ENCODE data around the gene FGF2. TPM values are rescaled to one million over a fixed set of nuclear protein-coding genes. Genes with fewer than 3 reads are reported as not detected.

Gene FGF2
- polyA plus RNA-seq, 1 of the 3 experiments (the other 2 are of a cell fraction), result 11.1 TPM

DNA sequence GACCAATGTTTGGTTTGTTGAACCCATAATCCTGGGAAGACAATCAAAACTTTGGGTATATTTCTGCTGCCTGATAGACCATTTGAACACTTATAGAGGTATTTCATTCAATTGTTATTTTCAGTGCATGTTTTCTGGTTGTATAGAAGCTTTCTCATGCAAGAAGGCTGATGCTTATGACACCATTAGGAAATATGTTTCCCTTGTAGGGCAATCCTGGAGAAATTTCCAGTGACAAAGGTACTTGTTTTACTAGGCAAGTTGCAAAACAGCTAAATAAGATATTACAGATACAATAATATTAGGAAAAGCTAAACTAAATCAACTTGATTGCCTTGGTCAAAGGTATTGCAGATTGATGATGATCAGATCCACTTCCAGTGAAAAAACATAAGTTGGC lies 32.8 kb upstream of the FGF2 start:
- Histone ChIP-seq H3K27ac (ENCODE audit: low read depth in 2 of 2, low read length in 1 of 2) (no peak overlapping the region), H3K4me2 (no peak overlapping the region), H3K79me2 (ENCODE audit: insufficient read depth) (no peaks in the 10 kb centered on the region), H3K4me1 (ENCODE audit: control insufficient read depth in 1 of 2, insufficient read depth in 2 of 2, low read depth in 1 of 2, low read length in 1 of 2) (peaks cover 5 to 25% of the 10 kb centered on the region in 2 experiments), H3K9me3 (no peaks in the 10 kb centered on the region), H3K4me3 (ENCODE audit: low read depth in 2 of 2, low read length in 1 of 2) (no peak overlapping the region), H3K36me3 (replicated peaks in 1 of 2; ENCODE audit: control insufficient read depth in 1 of 2, insufficient read depth in 2 of 2, low read length in 1 of 2) (no peaks in the 10 kb centered on the region), H4K20me1 (ENCODE audit: insufficient read depth) (no peaks in the 10 kb centered on the region), H3K9me2 (no peaks in the 10 kb centered on the region), H2AFZ (ENCODE audit: low read depth) (no peak overlapping the region), H3F3A (replicated peaks; ENCODE audit: insufficient read depth) (peaks cover 18% of the 10 kb centered on the region), H3K9ac (no peak overlapping the region), H3K27me3 (ENCODE audit: insufficient read depth) (no peaks in the 10 kb centered on the region)
- TF ChIP-seq TCF12 (IDR thresholded peaks at IDR 0.05) (no peak), MXI1 (IDR thresholded peaks at IDR 0.05; ENCODE audit: low read depth, low read length) (no peak), RCOR1 (IDR thresholded peaks at IDR 0.05; ENCODE audit: low read length) (no peak), MEF2A (IDR thresholded peaks at IDR 0.05; ENCODE audit: borderline replicate concordance, low read depth) (no peak)
- TF ChIP-seq, protein P1, sequence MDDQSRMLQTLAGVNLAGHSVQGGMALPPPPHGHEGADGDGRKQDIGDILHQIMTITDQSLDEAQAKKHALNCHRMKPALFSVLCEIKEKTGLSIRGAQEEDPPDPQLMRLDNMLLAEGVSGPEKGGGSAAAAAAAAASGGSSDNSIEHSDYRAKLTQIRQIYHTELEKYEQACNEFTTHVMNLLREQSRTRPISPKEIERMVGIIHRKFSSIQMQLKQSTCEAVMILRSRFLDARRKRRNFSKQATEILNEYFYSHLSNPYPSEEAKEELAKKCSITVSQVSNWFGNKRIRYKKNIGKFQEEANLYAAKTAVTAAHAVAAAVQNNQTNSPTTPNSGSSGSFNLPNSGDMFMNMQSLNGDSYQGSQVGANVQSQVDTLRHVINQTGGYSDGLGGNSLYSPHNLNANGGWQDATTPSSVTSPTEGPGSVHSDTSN (IDR thresholded peaks at IDR 0.05), result no peak
- CTCF ChIA-PET, result interaction anchor here (1.0 kb wide), 1 partner anchor 26 kb away, joined by 3 read pairs; no protein-coding TSS in a partner anchor
- DNase-seq, result no peak
- POLR2A ChIA-PET, result no interaction called here

GRCh38 chr4:122796801-122797404 lies 29.7 kb upstream of the FGF2 start:
- H3K4me1 ChIP-seq (ENCODE audit: control insufficient read depth in 1 of 2, insufficient read depth in 2 of 2, low read depth in 1 of 2, low read length in 1 of 2), result peaks cover 5 to 28% of the 10 kb centered on the region in 2 experiments
- peaks cover 23% of the 10 kb centered on the region for H3F3A ChIP-seq (replicated peaks; ENCODE audit: insufficient read depth)
- no peaks in the 10 kb centered on the region for H3K9me3 ChIP-seq
- H3K9ac ChIP-seq, result no peak overlapping the region
- no peaks in the 10 kb centered on the region for H3K27me3 ChIP-seq (ENCODE audit: insufficient read depth)
- no peaks in the 10 kb centered on the region for H3K79me2 ChIP-seq (ENCODE audit: insufficient read depth)
- no peak for DNase-seq
- no peak overlapping the region for H3K4me3 ChIP-seq (ENCODE audit: low read depth in 2 of 2, low read length in 1 of 2)
- 96% methylated on average over 4 of the region's 4 CpGs for WGBS (ENCODE audit: low lambda C conversion rate)
- no peak for TF ChIP-seq JUND (IDR thresholded peaks at IDR 0.05)
- no peak for TF ChIP-seq TCF12 (IDR thresholded peaks at IDR 0.05)
- TF ChIP-seq, protein P2, sequence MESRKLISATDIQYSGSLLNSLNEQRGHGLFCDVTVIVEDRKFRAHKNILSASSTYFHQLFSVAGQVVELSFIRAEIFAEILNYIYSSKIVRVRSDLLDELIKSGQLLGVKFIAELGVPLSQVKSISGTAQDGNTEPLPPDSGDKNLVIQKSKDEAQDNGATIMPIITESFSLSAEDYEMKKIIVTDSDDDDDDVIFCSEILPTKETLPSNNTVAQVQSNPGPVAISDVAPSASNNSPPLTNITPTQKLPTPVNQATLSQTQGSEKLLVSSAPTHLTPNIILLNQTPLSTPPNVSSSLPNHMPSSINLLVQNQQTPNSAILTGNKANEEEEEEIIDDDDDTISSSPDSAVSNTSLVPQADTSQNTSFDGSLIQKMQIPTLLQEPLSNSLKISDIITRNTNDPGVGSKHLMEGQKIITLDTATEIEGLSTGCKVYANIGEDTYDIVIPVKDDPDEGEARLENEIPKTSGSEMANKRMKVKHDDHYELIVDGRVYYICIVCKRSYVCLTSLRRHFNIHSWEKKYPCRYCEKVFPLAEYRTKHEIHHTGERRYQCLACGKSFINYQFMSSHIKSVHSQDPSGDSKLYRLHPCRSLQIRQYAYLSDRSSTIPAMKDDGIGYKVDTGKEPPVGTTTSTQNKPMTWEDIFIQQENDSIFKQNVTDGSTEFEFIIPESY (IDR thresholded peaks at IDR 0.05; ENCODE audit: borderline replicate concordance, low read depth), result no peak
- no peak for TF ChIP-seq SMC3 (IDR thresholded peaks at IDR 0.05; ENCODE audit: low read depth, low read length)
- no peak for TF ChIP-seq RXRA (IDR thresholded peaks at IDR 0.05; ENCODE audit: borderline replicate concordance, low read depth)
- no peak for TF ChIP-seq GABPA (IDR thresholded peaks at IDR 0.05; ENCODE audit: low read depth)
- TF ChIP-seq RFX5 (IDR thresholded peaks at IDR 0.05; ENCODE audit: low read length), result no peak
- TF ChIP-seq, protein P3, sequence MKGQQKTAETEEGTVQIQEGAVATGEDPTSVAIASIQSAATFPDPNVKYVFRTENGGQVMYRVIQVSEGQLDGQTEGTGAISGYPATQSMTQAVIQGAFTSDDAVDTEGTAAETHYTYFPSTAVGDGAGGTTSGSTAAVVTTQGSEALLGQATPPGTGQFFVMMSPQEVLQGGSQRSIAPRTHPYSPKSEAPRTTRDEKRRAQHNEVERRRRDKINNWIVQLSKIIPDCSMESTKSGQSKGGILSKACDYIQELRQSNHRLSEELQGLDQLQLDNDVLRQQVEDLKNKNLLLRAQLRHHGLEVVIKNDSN (IDR thresholded peaks at IDR 0.05; ENCODE audit: borderline replicate concordance, low read depth), result no peak
- no peak for TF ChIP-seq CTCF (IDR thresholded peaks at IDR 0.05)
- TF ChIP-seq TEAD4 (IDR thresholded peaks at IDR 0.05; ENCODE audit: borderline replicate concordance, insufficient read depth), result no peak
- no peak for TF ChIP-seq FOXJ3 (CRISPR knock-in tag; IDR thresholded peaks at IDR 0.05)
- TF ChIP-seq GATA2 (CRISPR knock-in tag; IDR thresholded peaks at IDR 0.05), result no peak
- TF ChIP-seq MEF2A (IDR thresholded peaks at IDR 0.05; ENCODE audit: borderline replicate concordance, low read depth), result no peak
- TF ChIP-seq, protein P4, sequence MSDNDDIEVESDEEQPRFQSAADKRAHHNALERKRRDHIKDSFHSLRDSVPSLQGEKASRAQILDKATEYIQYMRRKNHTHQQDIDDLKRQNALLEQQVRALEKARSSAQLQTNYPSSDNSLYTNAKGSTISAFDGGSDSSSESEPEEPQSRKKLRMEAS (IDR thresholded peaks at IDR 0.05; ENCODE audit: low read depth), result no peak
- TF ChIP-seq RAD21 (IDR thresholded peaks at IDR 0.05; ENCODE audit: low read length), result no peak
- no peak for TF ChIP-seq ELF1 (IDR thresholded peaks at IDR 0.05)
- peak overlapping the region; percentile 67; the same call in 1 of the 2 replicates for H3K4me2 ChIP-seq
- no peaks in the 10 kb centered on the region for H3K36me3 ChIP-seq (replicated peaks in 1 of 2; ENCODE audit: control insufficient read depth in 1 of 2, insufficient read depth in 2 of 2, low read length in 1 of 2)
- CTCF ChIA-PET, result interaction anchor here (0.9 to 2.1 kb wide), 2 partner anchors 31 to 39 kb away, joined by 5 to 7 read pairs; no protein-coding TSS in a partner anchor
- peak overlapping the region; percentile 91 to 94; a peak in 3 of 4 replicates for H3K27ac ChIP-seq (ENCODE audit: low read depth in 2 of 2, low read length in 1 of 2)
- POLR2A ChIA-PET, result no interaction called here
- H4K20me1 ChIP-seq (ENCODE audit: insufficient read depth), result no peaks in the 10 kb centered on the region
- no peaks in the 10 kb centered on the region for H3K9me2 ChIP-seq
- peak overlapping the region; percentile 91; the same call in 1 of the 2 replicates for H2AFZ ChIP-seq (ENCODE audit: low read depth)

Measured in SK-N-SH (cell line).